ENCODE measurements around the gene OR10C1. TPM values are rescaled to one million over a fixed set of nuclear protein-coding genes. Genes with fewer than 3 reads are reported as not detected.

The OR10C1 gene
- polyA plus RNA-seq, 2 of the 4 experiments (the other 2 are of a cell fraction), result not detected

DNA sequence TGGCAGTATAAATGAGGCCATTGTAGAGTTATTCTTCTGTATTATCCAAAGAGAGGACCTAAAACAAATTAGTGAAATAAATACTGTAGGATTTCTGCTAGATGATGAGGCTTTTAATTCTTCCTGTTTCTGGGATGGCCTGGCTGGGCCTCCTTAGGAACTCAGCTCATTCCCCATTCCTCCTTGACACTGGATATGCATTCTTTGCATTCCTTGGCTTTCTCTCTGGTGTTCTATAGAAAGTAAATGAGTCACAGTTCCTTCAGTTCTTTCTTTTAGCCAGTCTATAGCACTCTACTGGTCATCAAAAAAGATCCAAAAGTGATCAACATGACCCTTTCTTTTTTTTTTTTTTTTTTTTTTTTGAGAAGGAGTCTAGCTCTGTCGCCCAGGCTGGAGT is 8.6 kb downstream of the OR10C1 start:
- no peaks in the 10 kb centered on the region for H3K4me1 ChIP-seq
- H3K4me3 ChIP-seq, result no peak overlapping the region
- TF ChIP-seq FOSB (CRISPR knock-in tag; IDR thresholded peaks at IDR 0.05) (no peak), HOXB13 (CRISPR knock-in tag; IDR thresholded peaks at IDR 0.05; ENCODE audit: low read depth) (no peak), POLR2AphosphoS2 (conservative IDR thresholded peaks at IDR 0.05; ENCODE audit: low read length) (no peak), HDAC2 (IDR thresholded peaks at IDR 0.05) (no peak), GATA3 (IDR thresholded peaks at IDR 0.05; ENCODE audit: borderline replicate concordance) (no peak), FOXS1 (CRISPR knock-in tag; IDR thresholded peaks at IDR 0.05) (no peak), MAFK (IDR thresholded peaks at IDR 0.05; ENCODE audit: partially characterized antibody) (no peak), RAD21 (conservative IDR thresholded peaks at IDR 0.05 in 1 of 2, IDR thresholded peaks at IDR 0.05 in 1 of 2) (no peak), ZSCAN20 (CRISPR knock-in tag; IDR thresholded peaks at IDR 0.05) (no peak), HEYL (CRISPR knock-in tag; IDR thresholded peaks at IDR 0.05) (no peak), ZNF302 (CRISPR knock-in tag; IDR thresholded peaks at IDR 0.05) (no peak), MAZ (IDR thresholded peaks at IDR 0.05; ENCODE audit: borderline replicate concordance, low read depth, low read length) (no peak), CEBPB (IDR thresholded peaks at IDR 0.05) (no peak), FOSL2 (IDR thresholded peaks at IDR 0.05) (no peak), FOSL2 (CRISPR knock-in tag; IDR thresholded peaks at IDR 0.05) (no peak), RCOR1 (IDR thresholded peaks at IDR 0.05; ENCODE audit: low read depth, low read length) (no peak), EP300 (IDR thresholded peaks at IDR 0.05) (no peak), ZC3H11A (IDR thresholded peaks at IDR 0.05) (no peak)
- TF ChIP-seq, protein P1, sequence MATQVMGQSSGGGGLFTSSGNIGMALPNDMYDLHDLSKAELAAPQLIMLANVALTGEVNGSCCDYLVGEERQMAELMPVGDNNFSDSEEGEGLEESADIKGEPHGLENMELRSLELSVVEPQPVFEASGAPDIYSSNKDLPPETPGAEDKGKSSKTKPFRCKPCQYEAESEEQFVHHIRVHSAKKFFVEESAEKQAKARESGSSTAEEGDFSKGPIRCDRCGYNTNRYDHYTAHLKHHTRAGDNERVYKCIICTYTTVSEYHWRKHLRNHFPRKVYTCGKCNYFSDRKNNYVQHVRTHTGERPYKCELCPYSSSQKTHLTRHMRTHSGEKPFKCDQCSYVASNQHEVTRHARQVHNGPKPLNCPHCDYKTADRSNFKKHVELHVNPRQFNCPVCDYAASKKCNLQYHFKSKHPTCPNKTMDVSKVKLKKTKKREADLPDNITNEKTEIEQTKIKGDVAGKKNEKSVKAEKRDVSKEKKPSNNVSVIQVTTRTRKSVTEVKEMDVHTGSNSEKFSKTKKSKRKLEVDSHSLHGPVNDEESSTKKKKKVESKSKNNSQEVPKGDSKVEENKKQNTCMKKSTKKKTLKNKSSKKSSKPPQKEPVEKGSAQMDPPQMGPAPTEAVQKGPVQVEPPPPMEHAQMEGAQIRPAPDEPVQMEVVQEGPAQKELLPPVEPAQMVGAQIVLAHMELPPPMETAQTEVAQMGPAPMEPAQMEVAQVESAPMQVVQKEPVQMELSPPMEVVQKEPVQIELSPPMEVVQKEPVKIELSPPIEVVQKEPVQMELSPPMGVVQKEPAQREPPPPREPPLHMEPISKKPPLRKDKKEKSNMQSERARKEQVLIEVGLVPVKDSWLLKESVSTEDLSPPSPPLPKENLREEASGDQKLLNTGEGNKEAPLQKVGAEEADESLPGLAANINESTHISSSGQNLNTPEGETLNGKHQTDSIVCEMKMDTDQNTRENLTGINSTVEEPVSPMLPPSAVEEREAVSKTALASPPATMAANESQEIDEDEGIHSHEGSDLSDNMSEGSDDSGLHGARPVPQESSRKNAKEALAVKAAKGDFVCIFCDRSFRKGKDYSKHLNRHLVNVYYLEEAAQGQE (IDR thresholded peaks at IDR 0.05), result no peak
- TF ChIP-seq, protein P2, sequence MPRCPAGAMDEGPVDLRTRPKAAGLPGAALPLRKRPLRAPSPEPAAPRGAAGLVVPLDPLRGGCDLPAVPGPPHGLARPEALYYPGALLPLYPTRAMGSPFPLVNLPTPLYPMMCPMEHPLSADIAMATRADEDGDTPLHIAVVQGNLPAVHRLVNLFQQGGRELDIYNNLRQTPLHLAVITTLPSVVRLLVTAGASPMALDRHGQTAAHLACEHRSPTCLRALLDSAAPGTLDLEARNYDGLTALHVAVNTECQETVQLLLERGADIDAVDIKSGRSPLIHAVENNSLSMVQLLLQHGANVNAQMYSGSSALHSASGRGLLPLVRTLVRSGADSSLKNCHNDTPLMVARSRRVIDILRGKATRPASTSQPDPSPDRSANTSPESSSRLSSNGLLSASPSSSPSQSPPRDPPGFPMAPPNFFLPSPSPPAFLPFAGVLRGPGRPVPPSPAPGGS (IDR thresholded peaks at IDR 0.05), result no peak
- TF ChIP-seq, protein P3, sequence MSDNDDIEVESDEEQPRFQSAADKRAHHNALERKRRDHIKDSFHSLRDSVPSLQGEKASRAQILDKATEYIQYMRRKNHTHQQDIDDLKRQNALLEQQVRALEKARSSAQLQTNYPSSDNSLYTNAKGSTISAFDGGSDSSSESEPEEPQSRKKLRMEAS (IDR thresholded peaks at IDR 0.05), result no peak
- CTCF ChIA-PET, result no interaction called here
- H3K9me3 ChIP-seq, result no peaks in the 10 kb centered on the region
- H3K27ac ChIP-seq, result no peak overlapping the region
- no peak for FAIRE-seq
- POLR2A ChIA-PET, result no interaction called here
- no CpG with 5 or more reads among the region's 1 CpG for WGBS (ENCODE audit: missing lambda C conversion rate)
- H3K4me2 ChIP-seq, result no peak overlapping the region
- no peak for ATAC-seq
- DNase-seq (ENCODE audit: low read depth in 1 of 2, low spot score in 1 of 2), result no peak

DNA sequence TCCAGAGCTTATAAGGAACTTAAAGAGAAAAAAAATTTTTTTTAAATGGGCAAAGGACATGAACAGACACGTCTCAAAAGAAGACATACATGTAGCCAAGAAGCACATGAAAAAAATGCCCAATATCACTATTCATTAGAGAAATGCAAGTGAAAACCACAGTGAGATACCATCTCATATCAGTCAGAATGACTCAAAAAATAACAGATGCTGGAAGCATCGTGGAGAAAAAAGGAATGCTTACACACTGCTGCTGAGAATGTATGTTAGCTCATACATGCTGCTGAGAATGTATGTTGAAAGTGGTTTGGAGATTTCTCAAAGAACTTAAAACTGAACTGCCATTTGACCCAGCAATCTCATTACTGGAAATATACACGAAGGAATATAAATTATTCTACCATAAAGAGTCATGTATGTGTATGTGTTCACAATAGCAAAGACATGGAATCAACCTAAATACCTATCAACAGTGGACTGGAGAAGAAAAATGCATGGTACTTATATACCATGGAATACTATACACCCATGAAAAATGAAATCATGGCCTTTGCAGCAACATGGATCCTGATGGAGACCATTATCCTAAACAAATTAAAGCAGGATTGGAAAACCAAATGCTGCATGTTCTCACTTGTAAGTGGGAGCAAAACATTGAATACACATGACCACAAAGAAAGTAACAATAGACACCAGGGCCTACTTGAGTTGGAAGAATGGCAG is 12.5 kb downstream of the OR10C1 start:
- TF ChIP-seq NFE2L2 (conservative IDR thresholded peaks at IDR 0.05; ENCODE audit: low read length) (no peak), POLR2AphosphoS2 (conservative IDR thresholded peaks at IDR 0.05; ENCODE audit: low read length) (no peak), ZC3H11A (IDR thresholded peaks at IDR 0.05) (no peak), CHD4 (IDR thresholded peaks at IDR 0.05; ENCODE audit: borderline replicate concordance) (no peak), HOXB13 (CRISPR knock-in tag; IDR thresholded peaks at IDR 0.05; ENCODE audit: low read depth) (no peak), CHD2 (IDR thresholded peaks at IDR 0.05; ENCODE audit: low read length, partially characterized antibody) (no peak), ESRRA (IDR thresholded peaks at IDR 0.05; ENCODE audit: borderline replicate concordance, low read length) (no peak)
- TF ChIP-seq, protein P4, sequence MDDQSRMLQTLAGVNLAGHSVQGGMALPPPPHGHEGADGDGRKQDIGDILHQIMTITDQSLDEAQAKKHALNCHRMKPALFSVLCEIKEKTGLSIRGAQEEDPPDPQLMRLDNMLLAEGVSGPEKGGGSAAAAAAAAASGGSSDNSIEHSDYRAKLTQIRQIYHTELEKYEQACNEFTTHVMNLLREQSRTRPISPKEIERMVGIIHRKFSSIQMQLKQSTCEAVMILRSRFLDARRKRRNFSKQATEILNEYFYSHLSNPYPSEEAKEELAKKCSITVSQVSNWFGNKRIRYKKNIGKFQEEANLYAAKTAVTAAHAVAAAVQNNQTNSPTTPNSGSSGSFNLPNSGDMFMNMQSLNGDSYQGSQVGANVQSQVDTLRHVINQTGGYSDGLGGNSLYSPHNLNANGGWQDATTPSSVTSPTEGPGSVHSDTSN (IDR thresholded peaks at IDR 0.05), result no peak
- TF ChIP-seq, protein P2 (IDR thresholded peaks at IDR 0.05), result no peak
- H3K9me3 ChIP-seq, result no peaks in the 10 kb centered on the region
- no peak for DNase-seq (ENCODE audit: low read depth in 1 of 2, low spot score in 1 of 2)
- no peaks in the 10 kb centered on the region for H3K4me1 ChIP-seq
- ChIA-PET POLR2A (no interaction called here), CTCF (no interaction called here)
- H3K27ac ChIP-seq, result no peak overlapping the region
- H3K4me3 ChIP-seq, result no peak overlapping the region
- FAIRE-seq, result no peak
- no peak overlapping the region for H3K4me2 ChIP-seq
- no peak for ATAC-seq
- 3% methylated on average over 3 of the region's 3 CpGs for WGBS (ENCODE audit: missing lambda C conversion rate)
